ENCODE measurements around the gene FKBP9. TPM values are rescaled to one million over a fixed set of nuclear protein-coding genes. Genes with fewer than 3 reads are reported as not detected.

Gene FKBP9
- total and polyA plus RNA-seq, 2 donors (not counting 3 experiments of a cell fraction or from before 2014, with no cell fraction given) = 88.7 to 124 TPM

DNA sequence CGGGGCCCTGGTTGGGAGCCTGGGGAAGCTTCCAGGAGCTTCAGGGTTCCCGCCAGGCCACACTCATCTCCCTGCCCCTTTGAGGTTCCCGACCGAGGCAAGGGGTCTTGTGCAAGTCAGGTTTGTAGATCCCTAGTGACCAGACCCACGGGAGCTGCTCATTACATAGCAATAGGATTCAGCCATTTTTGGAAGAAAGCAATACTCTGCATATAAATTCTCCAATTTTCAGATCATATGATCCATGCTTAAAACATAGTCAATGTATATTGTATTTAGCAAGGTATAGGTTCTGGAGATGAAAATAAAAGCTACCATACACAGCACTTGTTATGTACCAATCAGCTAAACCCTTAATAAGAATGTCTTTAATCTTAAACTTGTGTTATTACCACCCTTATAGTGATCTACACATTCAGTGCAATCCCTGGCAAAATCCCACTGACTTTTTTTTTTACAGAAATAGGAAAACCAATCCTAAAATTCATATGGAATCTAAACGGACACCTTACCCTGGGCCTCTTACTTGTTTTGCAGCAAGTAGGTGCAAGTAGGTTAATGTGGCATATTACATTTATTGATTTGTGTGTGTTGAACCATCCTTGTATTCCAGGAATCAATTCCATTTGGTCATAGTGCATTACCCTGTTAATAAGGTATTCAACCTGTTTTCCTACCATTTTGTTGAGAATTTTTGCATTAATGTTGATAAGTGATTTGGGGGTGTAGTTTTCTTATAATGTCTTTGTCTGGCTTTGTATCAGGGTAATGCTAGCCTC lies 13.8 kb upstream of the FKBP9 start:
- Histone ChIP-seq H3K27ac (ENCODE audit: insufficient read depth, low read depth, low read length) (no peak overlapping the region), H3K27me3 (ENCODE audit: control insufficient read depth in 2 of 2, insufficient read depth in 2 of 2, low read length in 2 of 2) (no peaks in the 10 kb centered on the region), H3K4me2 (ENCODE audit: insufficient read depth, low read length) (no peak overlapping the region), H3K36me3 (ENCODE audit: control insufficient read depth in 2 of 2, extremely low read depth in 1 of 2, insufficient read depth in 2 of 2, low read length in 2 of 2) (no peaks in the 10 kb centered on the region), H4K20me1 (replicated peaks; ENCODE audit: control insufficient read depth, extremely low read depth, insufficient read depth, low read length) (no peaks in the 10 kb centered on the region), H3K9me1 (replicated peaks; ENCODE audit: control insufficient read depth, extremely low read depth, insufficient read depth, low read length) (no peaks in the 10 kb centered on the region), H2AFZ (ENCODE audit: low read depth, low read length) (no peak overlapping the region), H3K9ac (replicated peaks; ENCODE audit: extremely low read depth, insufficient read depth, low read length) (no peak overlapping the region), H3K9me3 (replicated peaks; ENCODE audit: control insufficient read depth, insufficient read depth, low read length) (peaks cover 5% of the 10 kb centered on the region), H3K4me1 (ENCODE audit: control insufficient read depth, extremely low read depth, insufficient read depth, low read length) (peaks cover 8% of the 10 kb centered on the region), H3K79me2 (ENCODE audit: control insufficient read depth, insufficient read depth, low read length) (peaks cover 30% of the 10 kb centered on the region), H3K4me3 (replicated peaks in 1 of 3; ENCODE audit: insufficient read depth in 1 of 3, low read depth in 1 of 3, low read length in 3 of 3) (no peak overlapping the region)
- dilution Hi-C loops (cut with MboI; ENCODE audit: extremely low pct_ligation_motif_present, low sequenced_read_pairs) = no loop called here
- ChIA-PET CTCF (interaction anchor here (0.6 to 1.8 kb wide), 26 partner anchors 10 to 251 kb away, joined by 3 to 31 read pairs (median 4); partner anchors contain the start of genes FKBP9, NT5C3A and RP9), POLR2A (interaction anchor here (0.5 to 0.7 kb wide), 3 partner anchors 14 to 464 kb away, joined by 3 to 9 read pairs (median 4); partner anchors contain the start of gene FKBP9)
- intact Hi-C loops (cut with micrococcal nuclease) = loop anchor here (1.0 to 5.0 kb wide), 5 partner anchors 14 to 451 kb away; partner anchors contain the start of genes FKBP9, LSM5 and RP9
- DNase-seq (ENCODE audit: low read depth, low spot score) (no peak), FAIRE-seq (peak; percentile 33)
- BruUV-seq (replicated peaks) = no TSS peak
- TF ChIP-seq, protein P1, sequence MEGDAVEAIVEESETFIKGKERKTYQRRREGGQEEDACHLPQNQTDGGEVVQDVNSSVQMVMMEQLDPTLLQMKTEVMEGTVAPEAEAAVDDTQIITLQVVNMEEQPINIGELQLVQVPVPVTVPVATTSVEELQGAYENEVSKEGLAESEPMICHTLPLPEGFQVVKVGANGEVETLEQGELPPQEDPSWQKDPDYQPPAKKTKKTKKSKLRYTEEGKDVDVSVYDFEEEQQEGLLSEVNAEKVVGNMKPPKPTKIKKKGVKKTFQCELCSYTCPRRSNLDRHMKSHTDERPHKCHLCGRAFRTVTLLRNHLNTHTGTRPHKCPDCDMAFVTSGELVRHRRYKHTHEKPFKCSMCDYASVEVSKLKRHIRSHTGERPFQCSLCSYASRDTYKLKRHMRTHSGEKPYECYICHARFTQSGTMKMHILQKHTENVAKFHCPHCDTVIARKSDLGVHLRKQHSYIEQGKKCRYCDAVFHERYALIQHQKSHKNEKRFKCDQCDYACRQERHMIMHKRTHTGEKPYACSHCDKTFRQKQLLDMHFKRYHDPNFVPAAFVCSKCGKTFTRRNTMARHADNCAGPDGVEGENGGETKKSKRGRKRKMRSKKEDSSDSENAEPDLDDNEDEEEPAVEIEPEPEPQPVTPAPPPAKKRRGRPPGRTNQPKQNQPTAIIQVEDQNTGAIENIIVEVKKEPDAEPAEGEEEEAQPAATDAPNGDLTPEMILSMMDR (IDR thresholded peaks at IDR 0.05; ENCODE audit: extremely low read depth in 1 of 2, insufficient read depth in 1 of 2, low read depth in 1 of 2, low read length in 2 of 2) = no peak
- no peak for TF ChIP-seq POLR2A (IDR thresholded peaks at IDR 0.05; ENCODE audit: low read depth, low read length)
- TF ChIP-seq JUN (IDR thresholded peaks at IDR 0.05; ENCODE audit: borderline replicate concordance, insufficient read depth, insufficient read length, low read depth) = no peak
- TF ChIP-seq POLR2AphosphoS5 (IDR thresholded peaks at IDR 0.05; ENCODE audit: insufficient read depth, low read depth, low read length) = no peak
- TF ChIP-seq, protein P2, sequence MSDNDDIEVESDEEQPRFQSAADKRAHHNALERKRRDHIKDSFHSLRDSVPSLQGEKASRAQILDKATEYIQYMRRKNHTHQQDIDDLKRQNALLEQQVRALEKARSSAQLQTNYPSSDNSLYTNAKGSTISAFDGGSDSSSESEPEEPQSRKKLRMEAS (IDR thresholded peaks at IDR 0.05; ENCODE audit: insufficient read depth, insufficient read length) = no peak
- TF ChIP-seq MYC (IDR thresholded peaks at IDR 0.05; ENCODE audit: low read depth, low read length) = no peak
- no peak for TF ChIP-seq FOS (IDR thresholded peaks at IDR 0.05; ENCODE audit: borderline replicate concordance, insufficient read depth, low read length)
- no peak for TF ChIP-seq EZH2 (IDR thresholded peaks at IDR 0.05; ENCODE audit: borderline replicate concordance, low read depth, low read length, severe bottlenecking)
- TF ChIP-seq GATA2 (IDR thresholded peaks at IDR 0.05; ENCODE audit: insufficient read depth, insufficient read length, low read depth, low read length) = no peak

Measured in endothelial cell of umbilical vein (primary cell).